ENCODE data around the gene DENND1B.

The DENND1B gene

DNA sequence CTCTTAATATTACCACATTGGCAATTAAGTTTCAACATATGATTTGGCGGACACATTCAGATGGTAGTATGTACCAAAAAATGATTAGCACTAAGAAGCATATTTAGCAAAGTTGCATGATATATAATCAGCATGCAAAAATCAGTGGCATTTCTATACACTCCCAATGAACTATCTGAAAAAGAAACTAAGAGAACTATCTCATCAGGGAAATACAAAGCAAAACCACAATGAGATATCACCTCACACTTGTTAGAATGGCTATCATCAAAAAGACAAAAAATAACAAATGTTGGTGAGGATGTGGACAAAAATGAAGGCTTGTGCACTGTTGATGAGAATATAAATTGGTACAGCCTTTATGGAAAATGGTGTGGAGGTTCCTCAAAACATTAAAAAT, 31.4 kb upstream of the DENND1B start:
- Histone ChIP-seq H3K4me3 (ENCODE audit: low read length) (peak overlapping the region; percentile 2; the same call in 1 of the 2 replicates), H3K9me3 (ENCODE audit: insufficient read depth, low read length) (no peaks in the 10 kb centered on the region), H3K9ac (ENCODE audit: low read length) (no peak overlapping the region), H3K79me2 (ENCODE audit: low read length) (no peaks in the 10 kb centered on the region), H2AFZ (ENCODE audit: low read depth, low read length) (no peak overlapping the region), H4K20me1 (ENCODE audit: insufficient read depth, low read length) (no peaks in the 10 kb centered on the region), H3K27ac (ENCODE audit: low read length) (peak overlapping the region; percentile 93; the same call in 1 of the 2 replicates), H3K4me1 (ENCODE audit: low read length) (peaks cover 36% of the 10 kb centered on the region), H3K36me3 (replicated peaks; ENCODE audit: low read depth, low read length) (no peaks in the 10 kb centered on the region), H3K27me3 (ENCODE audit: low read depth, low read length) (no peaks in the 10 kb centered on the region), H3K4me2 (ENCODE audit: low read length) (peak overlapping the region; percentile 68)
- no peak for TF ChIP-seq EZH2phosphoT487 (IDR thresholded peaks at IDR 0.05; ENCODE audit: low read depth)
- TF ChIP-seq, protein P1, sequence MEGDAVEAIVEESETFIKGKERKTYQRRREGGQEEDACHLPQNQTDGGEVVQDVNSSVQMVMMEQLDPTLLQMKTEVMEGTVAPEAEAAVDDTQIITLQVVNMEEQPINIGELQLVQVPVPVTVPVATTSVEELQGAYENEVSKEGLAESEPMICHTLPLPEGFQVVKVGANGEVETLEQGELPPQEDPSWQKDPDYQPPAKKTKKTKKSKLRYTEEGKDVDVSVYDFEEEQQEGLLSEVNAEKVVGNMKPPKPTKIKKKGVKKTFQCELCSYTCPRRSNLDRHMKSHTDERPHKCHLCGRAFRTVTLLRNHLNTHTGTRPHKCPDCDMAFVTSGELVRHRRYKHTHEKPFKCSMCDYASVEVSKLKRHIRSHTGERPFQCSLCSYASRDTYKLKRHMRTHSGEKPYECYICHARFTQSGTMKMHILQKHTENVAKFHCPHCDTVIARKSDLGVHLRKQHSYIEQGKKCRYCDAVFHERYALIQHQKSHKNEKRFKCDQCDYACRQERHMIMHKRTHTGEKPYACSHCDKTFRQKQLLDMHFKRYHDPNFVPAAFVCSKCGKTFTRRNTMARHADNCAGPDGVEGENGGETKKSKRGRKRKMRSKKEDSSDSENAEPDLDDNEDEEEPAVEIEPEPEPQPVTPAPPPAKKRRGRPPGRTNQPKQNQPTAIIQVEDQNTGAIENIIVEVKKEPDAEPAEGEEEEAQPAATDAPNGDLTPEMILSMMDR (IDR thresholded peaks at IDR 0.05; ENCODE audit: low read depth, low read length): no peak

DNA sequence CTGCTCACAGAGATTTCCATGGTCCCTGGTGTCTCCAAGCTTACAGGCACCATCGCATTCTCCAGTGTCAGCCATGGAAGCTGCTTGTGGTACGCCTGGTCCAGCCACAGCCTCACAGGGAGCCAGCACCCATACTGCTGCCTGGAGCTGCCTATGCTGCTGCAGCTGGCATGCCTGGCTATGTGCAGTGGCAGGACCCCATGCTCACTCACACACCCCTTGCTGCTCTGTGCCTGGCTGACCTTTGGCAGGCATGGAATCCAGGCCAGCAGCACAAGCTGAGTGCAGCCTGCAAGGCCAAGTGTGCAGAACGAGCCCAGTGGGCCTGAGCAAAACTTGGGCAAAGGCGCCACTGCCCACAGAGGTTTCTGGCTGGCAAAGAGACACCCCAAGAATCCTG, 26.4 kb upstream of the DENND1B start:
- no peak overlapping the region for H3K4me3 ChIP-seq (ENCODE audit: low read length)
- TF ChIP-seq, protein P1 (IDR thresholded peaks at IDR 0.05; ENCODE audit: low read depth, low read length): no peak
- no peak for TF ChIP-seq EZH2phosphoT487 (IDR thresholded peaks at IDR 0.05; ENCODE audit: low read depth)

DNA sequence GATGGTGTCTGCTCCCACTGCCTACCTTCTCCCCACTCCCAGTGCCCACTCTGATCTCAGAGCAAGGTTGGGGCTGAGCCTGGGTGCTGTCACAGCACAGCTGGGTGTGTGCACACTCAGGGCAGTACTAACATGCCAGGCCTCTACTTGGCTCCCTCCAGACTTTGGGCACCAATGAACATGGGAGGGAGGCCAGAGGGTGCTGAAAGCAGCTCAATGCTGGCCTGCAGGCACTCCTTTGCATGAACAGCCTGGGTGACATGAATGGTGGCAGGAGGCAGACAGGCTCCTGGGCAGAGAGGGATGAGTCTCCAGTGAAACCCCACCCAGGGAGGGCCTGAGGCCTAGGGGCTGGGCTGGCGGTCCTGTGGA, 25.8 kb upstream of the DENND1B start:
- TF ChIP-seq, protein P1 (IDR thresholded peaks at IDR 0.05; ENCODE audit: low read depth, low read length): no peak
- no peak for TF ChIP-seq EZH2phosphoT487 (IDR thresholded peaks at IDR 0.05; ENCODE audit: low read depth)
- Histone ChIP-seq H3K27ac (ENCODE audit: low read length) (no peak overlapping the region), H3K27me3 (ENCODE audit: low read depth, low read length) (no peaks in the 10 kb centered on the region), H3K36me3 (replicated peaks; ENCODE audit: low read depth, low read length) (peaks cover 22% of the 10 kb centered on the region), H3K4me2 (ENCODE audit: low read length) (no peak overlapping the region), H3K9me3 (ENCODE audit: insufficient read depth, low read length) (peaks cover 39% of the 10 kb centered on the region), H3K4me1 (ENCODE audit: low read length) (peaks cover 11% of the 10 kb centered on the region), H3K9ac (ENCODE audit: low read length) (no peak overlapping the region), H3K79me2 (ENCODE audit: low read length) (no peaks in the 10 kb centered on the region), H3K4me3 (ENCODE audit: low read length) (no peak overlapping the region), H2AFZ (ENCODE audit: low read depth, low read length) (no peak overlapping the region), H4K20me1 (ENCODE audit: insufficient read depth, low read length) (no peaks in the 10 kb centered on the region)

More for the DNA sequence above, 26.4 kb upstream of the DENND1B start:
- Histone ChIP-seq H2AFZ (ENCODE audit: low read depth, low read length) (no peak overlapping the region), H3K4me1 (ENCODE audit: low read length) (peaks cover 16% of the 10 kb centered on the region), H3K27me3 (ENCODE audit: low read depth, low read length) (no peaks in the 10 kb centered on the region), H3K79me2 (ENCODE audit: low read length) (no peaks in the 10 kb centered on the region), H3K9ac (ENCODE audit: low read length) (no peak overlapping the region), H3K27ac (ENCODE audit: low read length) (no peak overlapping the region), H4K20me1 (ENCODE audit: insufficient read depth, low read length) (no peaks in the 10 kb centered on the region), H3K9me3 (ENCODE audit: insufficient read depth, low read length) (peaks cover 33% of the 10 kb centered on the region), H3K4me2 (ENCODE audit: low read length) (no peak overlapping the region), H3K36me3 (replicated peaks; ENCODE audit: low read depth, low read length) (peaks cover 22% of the 10 kb centered on the region)

DNA sequence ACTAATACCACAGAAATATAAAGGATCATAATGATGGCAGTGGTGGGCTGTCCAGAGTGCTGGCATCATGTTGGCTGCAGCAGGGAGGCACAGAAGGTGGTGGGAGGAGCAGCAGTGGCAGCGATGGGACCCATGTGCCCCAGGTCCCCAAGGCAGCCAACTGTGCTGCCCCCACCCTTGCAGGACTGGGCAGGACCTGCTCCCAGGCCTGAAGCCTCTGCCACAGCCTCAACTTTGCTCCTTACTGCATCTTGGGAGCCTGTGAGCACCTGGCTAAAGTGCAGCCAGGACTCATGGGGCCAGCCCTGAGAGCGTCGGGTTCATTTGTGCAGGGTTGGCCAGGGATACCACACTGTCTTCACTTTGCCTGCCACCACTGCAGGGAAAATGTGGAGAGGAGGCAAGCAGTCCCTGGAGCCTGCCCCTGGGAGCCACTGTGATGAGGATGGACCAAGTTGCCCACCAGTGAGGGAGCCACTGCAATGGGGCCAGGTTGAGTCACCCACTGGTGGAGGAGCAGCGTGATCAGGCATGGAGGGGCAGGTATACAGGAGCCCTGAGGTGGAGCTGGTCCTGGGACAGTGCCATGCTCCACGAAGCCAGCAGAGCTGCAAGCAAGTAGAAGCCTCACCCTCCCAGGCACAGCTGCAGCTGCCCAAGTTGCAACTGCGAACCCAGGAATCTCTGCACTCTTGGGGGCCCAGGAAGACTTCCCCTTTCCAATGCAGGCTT, 25.3 kb upstream of the DENND1B start:
- no peak overlapping the region for H3K4me3 ChIP-seq (ENCODE audit: low read length)
- no peaks in the 10 kb centered on the region for H3K79me2 ChIP-seq (ENCODE audit: low read length)
- TF ChIP-seq, protein P1 (IDR thresholded peaks at IDR 0.05; ENCODE audit: low read depth, low read length): no peak
- no peak for TF ChIP-seq EZH2phosphoT487 (IDR thresholded peaks at IDR 0.05; ENCODE audit: low read depth)
- H3K4me1 ChIP-seq (ENCODE audit: low read length): peaks cover 11% of the 10 kb centered on the region
- no peak overlapping the region for H2AFZ ChIP-seq (ENCODE audit: low read depth, low read length)
- no peak overlapping the region for H3K9ac ChIP-seq (ENCODE audit: low read length)
- peaks cover 22% of the 10 kb centered on the region for H3K36me3 ChIP-seq (replicated peaks; ENCODE audit: low read depth, low read length)
- no peak overlapping the region for H3K4me2 ChIP-seq (ENCODE audit: low read length)
- no peaks in the 10 kb centered on the region for H4K20me1 ChIP-seq (ENCODE audit: insufficient read depth, low read length)
- peaks cover 41% of the 10 kb centered on the region for H3K9me3 ChIP-seq (ENCODE audit: insufficient read depth, low read length)
- no peak overlapping the region for H3K27ac ChIP-seq (ENCODE audit: low read length)
- H3K27me3 ChIP-seq (ENCODE audit: low read depth, low read length): no peaks in the 10 kb centered on the region

All from OCI-LY3 (cell line).